Measurements from ENCODE around the gene HYCC1.
"Not testable (repeated sequence)": the region's sequence is repeated elsewhere in the genome, so short reads cannot be mapped to it uniquely, and the experiment has no call there.

HYCC1 gene

GRCh38 chr7:22983257-22983855 is 30.6 kb downstream of the HYCC1 start:
- no peak for DNase-seq (ENCODE audit: low read depth in 2 of 2)

- peak; percentile 37 to 62 for DNase-seq (ENCODE audit: low read depth in 2 of 2)
Observed at GRCh38 chr7:22980422-22980821, 33.5 kb downstream of the HYCC1 start.

DNA sequence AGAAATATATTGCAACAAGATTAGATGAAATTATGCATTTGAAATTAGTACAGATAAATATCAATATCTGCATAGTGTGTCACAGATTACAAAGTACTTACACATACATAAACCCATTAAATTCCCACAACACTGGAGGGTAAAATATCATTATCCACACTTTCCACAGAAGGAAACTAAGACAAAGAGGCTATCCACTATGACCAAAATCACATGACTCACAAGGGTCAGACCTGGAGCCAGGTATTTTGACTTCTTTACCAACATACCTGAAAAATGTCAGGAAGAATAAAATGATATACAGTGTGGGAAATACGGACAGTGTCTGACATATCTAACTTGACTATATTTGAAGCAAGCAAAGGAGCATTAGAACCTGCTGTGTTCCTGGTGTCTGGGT is 34.1 kb downstream of the HYCC1 start:
- no peak for DNase-seq (ENCODE audit: low read depth in 2 of 2)

GRCh38 chr7:22979251-22979650 is 34.7 kb downstream of the HYCC1 start:
- DNase-seq (ENCODE audit: low read depth in 2 of 2): no peak

DNA sequence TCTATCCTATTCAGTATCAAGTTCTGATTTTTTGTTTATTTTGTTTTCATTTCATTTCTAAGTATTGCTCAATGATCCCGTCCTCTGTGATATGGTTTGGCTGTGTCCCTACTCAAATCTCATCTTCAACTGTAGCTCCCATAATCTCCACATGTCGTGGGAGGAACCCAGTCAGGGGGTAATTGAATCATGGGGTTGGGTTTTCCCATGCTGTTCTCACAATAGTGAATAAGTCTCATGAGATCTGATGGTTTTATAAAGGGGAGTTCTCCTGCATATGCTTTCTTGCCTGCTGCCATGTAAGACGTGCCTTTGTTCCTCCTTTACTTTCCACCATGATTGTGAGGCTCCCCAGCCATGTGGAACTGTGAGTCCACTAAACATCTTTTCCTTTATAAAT is 39.3 kb downstream of the HYCC1 start:
- DNase-seq (ENCODE audit: low read depth in 2 of 2): not testable (repeated sequence)

GRCh38 chr7:22972207-22972606 is 41.7 kb downstream of the HYCC1 start:
- DNase-seq (ENCODE audit: low read depth in 2 of 2): no peak

- no peak for DNase-seq (ENCODE audit: low read depth in 2 of 2)
Observed at GRCh38 chr7:22969010-22969431, 44.9 kb downstream of the HYCC1 start.

Measured in fibroblast of skin of left biceps (primary cell).